ENCODE data around the gene HOXB4.

GRCh38 chr17:48612456-48612853, 34.3 kb upstream of the HOXB4 start:
- no peak for TF ChIP-seq POLR2A (IDR thresholded peaks at IDR 0.05)
- no peak for TF ChIP-seq CTCF (IDR thresholded peaks at IDR 0.05)
- TF ChIP-seq EP300 (IDR thresholded peaks at IDR 0.05): no peak
